Measurements from ENCODE around the gene PLSCR2. TPM values are rescaled to one million over a fixed set of nuclear protein-coding genes. Genes with fewer than 3 reads are reported as not detected.
"Not testable (repeated sequence)": the region's sequence is repeated elsewhere in the genome, so short reads cannot be mapped to it uniquely, and the experiment has no call there.

The PLSCR2 gene, protein sequence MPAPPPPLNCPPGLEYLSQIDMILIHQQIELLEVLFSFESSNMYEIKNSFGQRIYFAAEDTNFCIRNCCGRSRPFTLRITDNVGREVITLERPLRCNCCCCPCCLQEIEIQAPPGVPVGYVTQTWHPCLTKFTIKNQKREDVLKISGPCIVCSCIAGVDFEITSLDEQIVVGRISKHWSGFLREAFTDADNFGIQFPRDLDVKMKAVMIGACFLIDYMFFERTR
- not detected for total RNA-seq
- long read RNA-seq: 0 reads

DNA sequence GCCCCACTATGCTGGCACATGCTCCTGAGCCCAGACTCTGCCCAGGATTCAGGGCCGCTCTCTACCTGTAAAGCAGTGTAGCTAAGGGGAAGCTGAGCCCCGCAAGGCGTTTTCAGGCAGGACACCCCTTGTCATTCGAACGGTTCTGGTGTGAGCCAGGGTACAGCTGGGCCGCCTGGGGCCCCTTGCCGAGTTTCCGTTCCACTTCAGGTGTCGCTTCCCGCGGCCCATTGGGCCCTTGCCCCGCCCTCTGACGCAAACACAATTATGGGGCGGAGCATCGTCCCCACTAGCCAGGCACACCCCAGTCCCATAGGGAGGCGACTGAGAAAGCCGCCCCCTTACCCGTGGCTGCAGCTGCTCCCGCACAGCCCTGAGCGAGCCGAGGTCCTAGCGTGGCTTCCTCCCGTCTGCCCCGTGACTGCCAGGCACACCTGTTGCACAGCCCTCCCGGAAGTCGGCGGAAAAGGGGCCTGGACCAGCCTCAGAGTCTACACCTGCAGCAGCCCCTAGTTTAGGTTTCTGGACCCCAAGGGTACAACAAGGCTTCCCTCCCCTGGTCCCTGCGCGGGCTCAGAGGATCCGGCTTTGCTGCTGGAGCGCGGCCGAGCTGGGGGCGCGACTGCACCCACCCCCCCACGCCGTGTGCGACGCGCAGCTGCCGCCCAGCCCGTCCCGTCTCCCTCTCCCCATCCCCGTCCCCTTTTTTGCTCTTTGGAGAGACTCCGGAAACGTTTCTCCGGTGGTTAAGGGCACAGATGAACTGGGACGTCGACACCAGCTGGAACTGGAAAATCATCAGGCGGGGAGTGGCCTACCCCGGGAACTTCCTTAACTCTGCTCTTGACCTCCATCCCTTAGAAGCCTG, at the start of gene PLSCR2:
PLSCR2 (minus strand) TSS at position 412 of the 868 bp plus-strand sequence. CDS start 9,657 bp downstream, outside the sequence.
- ATAC-seq (peak; percentile 91 to 93), DNase-seq (peak; percentile 67)
- intact Hi-C loops (cut with DNase I): no loop called here

DNA sequence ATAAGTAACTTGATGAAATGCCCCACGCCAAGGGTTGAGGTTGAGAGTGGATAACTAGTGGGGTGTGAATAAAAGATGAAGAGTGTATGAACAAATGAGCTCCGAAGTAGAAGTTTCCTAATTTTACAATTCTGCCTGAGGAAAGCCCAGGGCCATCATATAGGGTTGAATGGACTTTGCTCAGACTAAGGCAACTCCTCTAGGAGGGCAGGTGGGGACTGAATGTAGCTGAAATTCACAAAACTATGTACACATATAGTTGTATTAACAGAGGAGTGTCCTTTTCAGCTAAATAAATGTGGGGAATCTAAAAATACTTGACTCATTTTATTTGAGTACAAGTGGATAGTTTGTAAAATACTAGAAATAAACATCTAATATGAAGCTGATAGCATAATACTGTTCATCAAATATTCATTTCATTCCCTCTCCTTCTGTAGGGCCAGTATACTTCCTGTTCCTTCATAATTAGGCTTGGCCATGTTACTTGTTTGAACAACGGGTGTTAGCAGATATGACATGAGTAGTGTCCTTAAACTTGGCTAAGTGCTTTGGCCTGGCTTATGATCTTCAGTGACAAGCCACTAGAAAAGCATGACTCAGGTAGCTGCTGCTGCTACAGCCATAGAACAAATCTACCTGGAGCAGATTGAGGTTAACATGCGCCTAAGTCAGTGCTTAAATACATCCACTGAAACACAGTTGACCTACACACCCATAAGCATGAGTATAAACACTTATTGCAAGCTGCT, 48.5 kb upstream of the PLSCR2 start:
- intact Hi-C loops (cut with DNase I): no loop called here
- ATAC-seq (peak; percentile 71 to 83), DNase-seq (no peak)

DNA sequence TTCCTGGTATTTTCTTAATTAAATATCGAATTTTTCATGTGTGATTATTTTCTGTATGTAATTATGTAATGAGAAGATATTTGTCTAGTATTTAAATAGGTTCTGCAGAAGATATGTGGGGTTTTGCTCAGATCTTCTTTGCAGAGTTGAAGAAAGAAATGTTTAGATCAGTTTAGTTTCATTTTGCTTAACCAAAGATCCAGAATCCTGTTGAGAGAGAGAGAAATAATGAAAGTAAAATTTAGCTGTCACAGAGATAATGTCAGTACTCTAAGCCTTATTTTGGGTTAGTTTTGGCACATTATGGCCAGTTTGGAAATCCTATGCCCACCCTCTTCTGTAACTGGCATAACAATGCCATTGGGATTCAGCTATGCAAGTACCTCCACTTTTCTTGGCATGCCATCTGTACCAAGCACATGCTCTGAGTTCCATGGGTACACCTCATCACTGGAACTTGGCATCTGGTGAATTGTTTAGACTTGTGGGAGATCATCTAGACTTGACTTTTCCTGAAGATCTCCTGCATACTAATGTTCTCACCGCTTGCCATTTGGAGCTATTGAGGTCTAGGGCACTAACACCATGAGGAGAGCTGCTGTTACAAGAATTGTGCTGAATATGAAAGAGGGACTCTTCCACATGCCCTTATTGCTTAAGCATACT, 44.2 kb upstream of the PLSCR2 start:
- DNase-seq: no peak
- ATAC-seq: no peak
- intact Hi-C loops (cut with DNase I): no loop called here

DNA sequence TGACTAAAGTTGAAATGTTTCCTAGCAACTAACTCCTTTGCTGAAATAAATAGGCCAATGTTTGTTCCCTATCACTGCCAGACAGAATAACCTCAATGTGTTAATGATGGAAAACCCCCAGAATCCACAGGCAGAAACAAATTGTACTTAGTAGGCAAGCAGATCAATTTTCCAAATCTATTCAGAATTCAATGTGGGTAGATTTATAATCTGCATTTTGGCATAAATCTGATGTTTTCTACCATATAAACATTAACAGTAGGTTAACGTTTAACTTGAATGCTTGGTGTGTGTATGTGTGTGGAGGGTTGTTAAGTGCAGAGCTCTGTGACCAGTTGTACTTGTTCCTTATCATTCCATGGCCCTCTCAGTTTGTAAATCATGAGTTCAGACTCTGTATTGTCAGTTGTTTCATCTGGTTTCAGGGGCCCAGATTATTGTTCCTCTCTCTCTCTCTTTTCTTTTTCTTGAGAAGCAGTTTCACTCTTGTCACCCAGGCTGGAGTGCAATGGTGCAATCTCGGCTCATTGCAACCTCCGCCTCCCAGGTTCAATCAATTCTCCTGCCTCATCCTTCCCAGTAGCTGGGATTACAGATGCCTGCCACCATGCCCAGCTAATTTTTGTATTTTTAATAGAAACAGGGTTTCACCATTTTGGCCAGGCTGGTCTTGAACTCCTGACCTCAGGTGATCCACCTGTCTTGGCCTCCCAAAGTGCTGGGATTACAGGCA, 42.2 kb upstream of the PLSCR2 start:
- DNase-seq (no peak), ATAC-seq (no peak)
- intact Hi-C loops (cut with DNase I): no loop called here

DNA sequence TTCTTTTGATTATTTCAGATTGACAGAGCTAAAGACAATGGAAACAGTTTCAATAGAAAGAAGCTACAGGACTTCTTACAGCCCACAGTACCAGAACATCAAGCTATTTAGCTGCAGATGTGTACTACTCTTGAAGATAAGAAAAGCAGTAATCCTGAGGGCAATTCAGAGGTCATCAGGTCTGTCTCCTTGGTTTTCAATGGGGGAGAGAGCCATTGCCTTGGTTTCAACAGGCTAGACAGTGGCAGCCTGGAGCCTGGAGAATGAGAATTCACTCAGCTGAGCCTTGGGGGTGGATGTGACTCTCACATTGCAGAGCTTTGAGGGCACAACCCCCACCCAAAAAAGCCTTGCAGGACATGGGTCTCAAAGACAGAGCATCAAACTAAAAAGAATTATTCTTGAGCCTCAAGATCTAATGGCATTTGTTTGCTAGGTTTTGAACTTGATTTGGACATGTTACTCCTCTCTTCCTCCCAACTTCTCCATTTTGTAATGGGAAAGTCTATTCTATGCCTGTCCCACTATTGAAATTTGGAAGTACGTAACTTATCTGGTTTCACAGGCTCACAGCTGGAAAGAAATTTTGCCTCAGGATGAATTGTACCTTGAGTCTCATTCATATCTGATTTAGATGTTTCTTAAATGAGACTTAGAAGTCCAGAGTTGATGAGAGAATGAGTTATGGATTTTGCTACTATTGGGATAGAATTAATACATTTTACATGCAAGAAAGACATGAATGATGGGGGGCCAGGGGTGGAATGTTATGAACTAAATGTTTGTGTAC, 38.2 kb upstream of the PLSCR2 start:
- DNase-seq (no peak), ATAC-seq (no peak)
- intact Hi-C loops (cut with DNase I): no loop called here

DNA sequence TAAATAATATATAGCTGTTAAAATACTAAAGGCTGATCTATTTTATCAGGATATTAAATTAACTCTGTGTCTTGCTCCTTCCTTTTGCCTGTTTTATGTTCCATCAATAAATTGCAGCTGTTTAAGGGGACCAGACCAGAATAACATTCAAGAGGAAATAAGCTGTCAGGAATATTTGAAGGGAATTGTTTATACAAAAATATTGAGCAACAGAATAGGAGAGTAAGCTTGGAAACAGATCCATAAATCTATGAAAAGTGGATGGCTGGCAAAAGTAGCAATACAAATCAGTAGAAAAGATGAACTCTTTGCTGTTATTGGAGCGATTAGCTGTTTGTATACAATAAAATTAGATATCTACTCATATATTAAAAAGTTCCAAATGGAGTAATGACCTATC, 36.2 kb upstream of the PLSCR2 start:
- DNase-seq (no peak), ATAC-seq (no peak)
- intact Hi-C loops (cut with DNase I): no loop called here

DNA sequence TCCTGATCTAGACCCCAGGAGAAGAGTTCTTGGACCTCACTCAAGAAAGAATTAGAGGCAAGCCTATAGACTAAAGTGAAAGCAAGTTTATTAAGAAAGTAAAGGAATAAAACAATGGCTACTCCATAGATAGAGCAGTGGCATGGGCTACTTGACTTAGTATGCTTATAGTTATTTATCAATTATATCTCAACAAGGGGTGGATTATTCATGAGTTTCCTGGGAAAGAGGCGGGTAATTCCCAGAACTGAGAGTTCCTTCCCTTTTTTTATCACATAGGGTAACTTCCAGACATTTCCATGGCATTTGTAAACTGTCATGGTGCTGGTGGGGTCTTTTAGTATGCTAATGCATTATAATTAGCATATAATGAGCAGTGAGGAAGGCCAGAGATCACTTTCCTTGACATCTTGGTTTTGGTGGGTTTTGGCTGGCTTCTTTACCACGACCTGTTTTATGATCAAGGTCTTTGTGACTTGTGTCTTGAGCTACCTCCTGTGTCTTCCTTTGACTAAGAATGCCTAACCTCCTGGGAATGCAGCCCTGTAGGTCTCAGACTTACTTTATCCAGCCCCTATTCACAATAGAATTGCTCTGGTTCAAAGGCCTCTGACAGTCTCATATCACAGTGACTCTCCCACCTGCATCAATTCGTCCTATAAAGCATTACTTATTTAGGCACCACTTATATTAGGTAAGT, 35.3 kb upstream of the PLSCR2 start:
- ATAC-seq: no peak
- intact Hi-C loops (cut with DNase I): no loop called here
- DNase-seq: no peak

DNA sequence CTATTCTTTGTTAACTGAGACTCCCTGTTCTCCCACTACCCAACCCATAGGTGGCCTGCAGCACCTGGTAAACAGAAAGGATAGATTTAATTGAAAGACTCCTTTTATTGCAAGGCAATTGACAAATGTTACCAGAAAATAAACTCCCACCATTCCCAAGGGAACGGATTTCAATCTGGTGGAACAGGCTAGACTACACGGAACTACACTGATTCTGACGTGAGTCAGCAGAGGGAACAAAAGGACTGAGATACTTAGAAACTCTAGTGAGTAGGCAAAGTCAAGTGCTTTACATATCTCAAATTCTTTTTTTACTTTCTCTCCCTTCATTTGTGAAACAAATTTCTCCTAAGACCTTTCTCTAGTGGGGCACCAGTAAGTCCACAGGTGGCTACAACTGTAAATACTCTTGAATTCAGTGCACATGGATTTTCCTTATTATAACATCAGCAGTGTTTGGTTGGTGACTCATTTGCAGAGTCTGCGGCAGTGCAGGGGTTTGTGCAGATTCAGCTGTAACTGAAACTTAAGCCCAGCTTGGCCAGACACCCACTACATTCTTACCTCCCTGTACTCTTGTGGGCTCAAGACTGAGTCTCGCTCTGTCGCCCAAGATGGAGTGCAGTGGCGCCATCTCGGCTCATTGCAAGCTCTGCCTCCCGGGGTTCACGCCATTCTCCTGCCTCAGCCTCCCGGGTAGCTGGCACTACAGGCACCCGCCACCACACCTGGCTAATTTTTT, 34.3 kb upstream of the PLSCR2 start:
- ATAC-seq: peak in 1 of 2 donors; percentile 69
- no peak for DNase-seq
- intact Hi-C loops (cut with DNase I): no loop called here

DNA sequence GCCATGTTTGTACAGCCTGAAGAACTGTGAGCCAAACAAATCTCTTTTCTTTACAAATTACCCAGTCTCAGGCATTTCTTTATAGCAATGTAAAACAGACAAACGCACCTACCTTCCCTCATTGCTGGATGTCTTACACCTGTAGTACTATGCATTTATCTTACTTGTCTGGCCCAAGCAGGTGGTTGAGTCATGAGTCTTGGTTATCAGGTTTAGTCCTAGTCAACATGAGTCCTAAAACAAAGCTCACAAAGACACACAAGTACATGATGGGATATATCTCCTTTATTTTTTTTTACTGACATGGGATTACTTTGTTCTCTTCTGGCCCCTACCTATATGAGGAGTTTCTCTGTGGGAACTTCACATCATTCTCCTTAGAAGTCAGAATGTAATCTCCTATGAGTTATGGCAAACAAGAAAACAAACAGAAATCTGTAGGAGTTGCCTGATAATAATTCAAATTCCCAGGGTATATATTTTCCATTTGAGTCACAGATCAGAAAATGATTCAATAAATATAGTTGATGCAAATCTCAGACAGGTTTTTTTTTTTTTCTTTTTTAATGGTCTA, 33.6 kb upstream of the PLSCR2 start:
- intact Hi-C loops (cut with DNase I): no loop called here
- ATAC-seq: no peak
- no peak for DNase-seq

DNA sequence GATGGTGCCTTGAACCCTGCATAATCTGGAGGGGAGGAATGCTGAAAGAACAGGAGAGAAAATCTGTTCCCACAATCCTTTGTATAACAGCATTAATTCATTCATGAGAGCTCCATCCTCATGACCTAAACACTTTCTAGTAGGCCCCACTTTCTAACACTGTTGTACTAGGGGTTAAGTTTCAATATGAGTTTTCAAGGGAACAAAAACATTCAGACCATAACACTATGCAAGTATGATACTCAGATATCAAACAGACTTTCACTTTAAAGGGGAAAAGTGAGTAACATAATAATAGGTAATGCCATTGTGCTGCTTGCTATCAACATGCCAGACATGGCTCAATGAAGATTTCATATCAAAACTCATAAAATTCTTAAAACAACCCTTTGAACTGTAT, 32.4 kb upstream of the PLSCR2 start:
- intact Hi-C loops (cut with DNase I): no loop called here
- DNase-seq: no peak
- ATAC-seq: no peak

DNA sequence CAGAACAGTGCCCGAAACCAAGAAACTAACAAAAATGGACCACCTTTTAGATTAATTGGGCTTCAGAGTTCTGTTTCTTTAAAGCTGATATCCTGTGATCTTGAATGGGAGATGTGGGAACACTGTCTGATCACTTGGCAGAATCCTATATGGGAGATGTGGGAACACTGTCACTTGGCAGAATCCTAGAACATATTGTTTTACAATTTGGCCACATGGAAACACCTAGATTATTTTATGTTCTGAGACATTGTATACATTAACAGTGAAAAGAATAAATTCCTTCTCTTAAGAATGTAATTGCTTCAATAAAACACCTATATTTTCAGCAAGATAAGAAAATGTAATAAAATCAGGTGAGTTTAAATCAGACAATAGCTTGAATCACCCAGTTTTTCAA, 30.3 kb upstream of the PLSCR2 start:
- intact Hi-C loops (cut with DNase I): no loop called here
- no peak for ATAC-seq
- no peak for DNase-seq

DNA sequence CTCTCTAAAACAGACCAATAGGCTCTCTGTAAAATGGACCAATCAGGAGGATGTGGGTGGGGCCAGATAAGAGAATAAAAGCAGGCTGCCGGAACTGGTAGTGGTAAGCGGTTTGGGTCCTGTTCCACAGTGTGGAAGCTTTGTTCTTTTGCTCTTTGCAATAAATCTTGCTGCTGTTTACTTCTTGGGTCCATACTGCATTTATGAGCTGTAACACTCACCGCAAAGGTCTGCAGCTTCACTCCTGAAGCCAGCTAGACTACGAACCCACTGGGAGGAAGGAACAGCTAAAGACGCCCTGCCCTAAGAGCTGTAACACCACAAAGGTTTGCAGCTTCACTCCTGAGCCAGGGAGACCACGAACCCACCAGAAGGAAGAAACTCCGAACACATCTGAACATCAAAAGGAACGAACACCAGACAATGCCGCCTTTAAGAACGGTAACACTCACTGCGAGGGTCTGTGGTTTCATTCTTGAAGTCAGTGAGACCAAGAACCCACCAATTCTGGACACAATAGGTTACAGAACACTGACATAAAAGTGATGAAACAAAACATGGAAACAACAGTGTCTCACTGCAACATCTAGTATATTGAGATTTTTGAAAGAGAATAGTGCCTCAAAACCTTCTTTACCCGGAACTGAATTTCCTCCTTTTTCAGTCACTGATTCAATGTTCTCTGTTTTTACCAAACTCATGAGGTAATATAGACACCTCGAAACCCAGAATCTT, 28.8 kb upstream of the PLSCR2 start:
- intact Hi-C loops (cut with DNase I): no loop called here
- no peak for DNase-seq
- no peak for ATAC-seq

DNA sequence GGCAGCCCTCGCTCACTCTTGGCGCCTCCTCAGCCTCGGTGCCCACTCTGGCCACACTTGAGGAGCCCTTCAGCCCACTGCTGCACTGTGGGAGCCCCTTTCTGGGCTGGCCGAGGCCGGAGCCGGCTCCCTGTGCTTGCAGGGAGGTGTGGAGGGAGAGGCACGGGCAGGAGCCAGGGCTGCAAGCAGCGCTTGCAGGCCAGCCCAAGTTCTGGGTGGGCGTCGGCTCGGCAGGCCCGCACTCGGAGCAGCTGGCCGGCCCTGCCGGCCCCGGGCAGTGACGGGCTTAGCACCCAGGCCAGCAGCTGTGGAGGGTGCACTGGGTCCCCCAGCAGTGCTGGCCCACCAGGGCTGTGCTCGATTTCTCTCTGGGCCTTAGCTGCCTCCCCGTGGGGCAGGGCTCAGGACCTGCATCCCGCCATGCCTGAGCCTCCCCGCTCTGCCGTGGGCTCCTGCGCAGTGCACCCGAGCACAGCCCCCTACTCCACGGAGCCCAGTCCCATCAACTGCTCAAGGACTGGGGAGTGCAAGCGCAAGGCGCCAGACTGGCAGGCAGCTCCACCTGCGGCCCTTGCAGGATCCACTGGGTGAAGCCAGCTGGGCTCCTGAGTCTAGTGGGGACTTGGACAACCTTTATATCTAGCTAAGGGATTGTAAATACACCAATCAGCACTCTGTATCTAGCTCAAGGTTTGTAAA, 27.9 kb upstream of the PLSCR2 start:
- peak; percentile 18 for DNase-seq
- ATAC-seq; intact Hi-C loops (cut with DNase I): not testable (repeated sequence)

DNA sequence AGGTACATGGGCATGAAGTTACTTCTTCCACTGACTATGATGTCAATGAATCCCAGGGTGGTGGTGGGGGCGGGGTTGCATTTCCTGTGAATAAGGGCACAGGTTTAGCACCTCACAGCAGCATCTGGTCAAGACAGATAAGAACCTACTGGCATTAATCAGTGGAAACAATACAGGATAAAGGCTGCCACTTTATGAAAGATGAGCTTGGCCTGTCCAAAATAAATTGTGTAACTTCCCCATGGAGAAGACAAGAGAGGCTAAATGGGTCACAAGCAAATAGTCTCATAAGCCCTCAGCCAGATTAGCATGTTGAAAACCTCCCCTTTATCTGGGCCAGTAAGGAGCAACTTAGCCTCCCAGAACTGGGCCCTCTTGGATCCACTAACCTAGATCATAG, 27.4 kb upstream of the PLSCR2 start:
- DNase-seq: no peak
- intact Hi-C loops (cut with DNase I): no loop called here

DNA sequence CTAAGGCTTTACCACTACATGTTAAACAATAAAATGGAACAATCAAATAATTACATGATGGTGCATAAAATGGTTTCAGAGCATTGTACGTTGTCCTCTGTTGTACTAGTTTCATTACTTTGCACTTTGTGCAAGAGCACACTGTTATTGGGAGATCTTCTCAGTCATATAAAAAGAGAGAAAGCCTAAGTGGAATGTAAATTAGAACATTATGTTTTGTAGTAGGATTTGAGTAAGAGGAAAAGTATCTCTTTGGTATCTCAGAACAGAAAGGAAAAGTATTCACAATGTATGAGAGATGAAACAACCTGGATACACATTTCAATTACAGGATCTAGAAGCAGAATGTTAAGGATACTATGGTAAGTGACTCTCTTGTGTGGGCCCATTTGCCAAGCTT, 26.9 kb upstream of the PLSCR2 start:
- ATAC-seq: no peak
- intact Hi-C loops (cut with DNase I): no loop called here

More for the DNA sequence above, 27.4 kb upstream of the PLSCR2 start:
- ATAC-seq: no peak

More for the DNA sequence above, 26.9 kb upstream of the PLSCR2 start:
- DNase-seq: no peak

Measured in left cardiac atrium (tissue), 4 donors.